WTC11 (cell line): Measurements from ENCODE around the gene NAV2.

Experiments used
- CREB1 ChIP-seq: sonication (generic); formaldehyde crosslinking; IDR thresholded peaks from 2 replicates; pipeline ENCODE4 v1.8.0; 2023; ENCODE audit warnings: mild to moderate bottlenecking, missing genetic modification reagents
- CTCF ChIP-seq: fragments of 200-600 bp; IDR thresholded peaks from 2 replicates; pipeline ENCODE4 v1.8.0; 2022; ENCODE audit warnings: antibody characterized with exemption
- FOXJ3 ChIP-seq: sonication (generic); formaldehyde crosslinking; IDR thresholded peaks from 2 replicates; pipeline ENCODE4 v1.9.0; 2021; ENCODE audit warnings: missing genetic modification reagents, mild to moderate bottlenecking, borderline replicate concordance

GRCh38 chr11:19912115-19912957 lies 199.7 kb downstream of the NAV2 start:
- TF ChIP-seq CTCF (no peak), FOXJ3 (no peak), CREB1 (CRISPR knock-in tag) (no peak)
